Measurements from ENCODE around the gene NME2. TPM values are rescaled to one million over a fixed set of nuclear protein-coding genes. Genes with fewer than 3 reads are reported as not detected.

The NME2 gene
- 1,478 TPM for polyA plus RNA-seq (2013, experiment 1 of 2)
- 1,444 TPM for polyA plus RNA-seq (2013, experiment 2 of 2)

- peak within 1 kb of the TSS; percentile 42 for H3K18ac ChIP-seq (ENCODE audit: low read length)
- H3K27ac ChIP-seq (ENCODE audit: low read depth, low read length), result peak within 1 kb of the TSS; percentile 83
- no peak within 1 kb of the TSS for H2BK15ac ChIP-seq (replicated peaks; ENCODE audit: low read depth)
Measured at GRCh38 chr17:51166198-51166986, at the start of gene NME2. NME2 (plus strand) TSS chr17:51166411; CDS start chr17:51166831, 420 bp downstream.

GRCh38 chr17:51118330-51119195 is 47.6 kb upstream of the NME2 start:
- Histone ChIP-seq H3K56ac (ENCODE audit: low read length) (no peak overlapping the region), H4K5ac (ENCODE audit: low read length) (no peak overlapping the region), H2AK5ac (ENCODE audit: low read length) (no peak overlapping the region), H2BK15ac (replicated peaks; ENCODE audit: low read depth) (no peak overlapping the region), H3K36me3 (ENCODE audit: control insufficient read depth, insufficient read depth, low read length) (no peaks in the 10 kb centered on the region), H4K8ac (ENCODE audit: low read depth, low read length) (no peak overlapping the region), H3K27ac (ENCODE audit: low read depth, low read length) (no peak overlapping the region), H3K79me2 (ENCODE audit: control insufficient read depth, insufficient read depth, low read length) (peaks cover 27% of the 10 kb centered on the region), H3K4me3 (ENCODE audit: low read length) (no peak overlapping the region), H2BK120ac (ENCODE audit: low read depth, low read length) (no peak overlapping the region), H3K18ac (ENCODE audit: low read length) (no peak overlapping the region), H3K23ac (ENCODE audit: low read length) (no peak overlapping the region), H3K4me1 (ENCODE audit: control insufficient read depth, low read depth, low read length) (peaks cover 2% of the 10 kb centered on the region), H2BK5ac (ENCODE audit: low read length) (no peak overlapping the region), H3K79me1 (ENCODE audit: low read length) (peaks cover 14% of the 10 kb centered on the region), H3K4ac (ENCODE audit: low read depth, low read length) (no peak overlapping the region), H3K9ac (ENCODE audit: low read length) (no peak overlapping the region), H3K27me3 (ENCODE audit: insufficient read depth, low read length, poor library complexity) (no peaks in the 10 kb centered on the region), H3K4me2 (ENCODE audit: low read length) (no peak overlapping the region)
- DNase-seq, result no peak
- no CpG with 5 or more reads among the region's 14 CpGs for WGBS (ENCODE audit: extremely low coverage, insufficient coverage, low lambda C conversion rate)

More at GRCh38 chr17:51166198-51166986, at the start of gene NME2:
- H2BK5ac ChIP-seq (ENCODE audit: low read length), result peak within 1 kb of the TSS; percentile 87
- peaks cover 1% of the 10 kb centered on the region for H3K4me1 ChIP-seq (ENCODE audit: control insufficient read depth, low read depth, low read length)
- H3K27me3 ChIP-seq (ENCODE audit: insufficient read depth, low read length, poor library complexity), result no peaks in the 10 kb centered on the region
- no peak within 1 kb of the TSS for H4K8ac ChIP-seq (ENCODE audit: low read depth, low read length)
- H2AK5ac ChIP-seq (ENCODE audit: low read length), result no peak within 1 kb of the TSS
- WGBS (ENCODE audit: extremely low coverage, insufficient coverage, low lambda C conversion rate), result no CpG with 5 or more reads among the region's 98 CpGs
- H3K4me2 ChIP-seq (ENCODE audit: low read length), result peak within 1 kb of the TSS; percentile 100
- H3K56ac ChIP-seq (ENCODE audit: low read length), result peak within 1 kb of the TSS; percentile 100
- peak within 1 kb of the TSS; percentile 97 for H3K23ac ChIP-seq (ENCODE audit: low read length)
- peaks cover 16% of the 10 kb centered on the region for H3K36me3 ChIP-seq (ENCODE audit: control insufficient read depth, insufficient read depth, low read length)
- H3K79me2 ChIP-seq (ENCODE audit: control insufficient read depth, insufficient read depth, low read length), result peaks cover 19% of the 10 kb centered on the region
- peak within 1 kb of the TSS; percentile 98 for H3K9ac ChIP-seq (ENCODE audit: low read length)
- H3K4me3 ChIP-seq (ENCODE audit: low read length), result peak within 1 kb of the TSS; percentile 94
- no peak within 1 kb of the TSS for H2BK120ac ChIP-seq (ENCODE audit: low read depth, low read length)
- peak within 1 kb of the TSS; percentile 83 for H3K4ac ChIP-seq (ENCODE audit: low read depth, low read length)
- H3K79me1 ChIP-seq (ENCODE audit: low read length), result peaks cover 5% of the 10 kb centered on the region
- peak; percentile 94 for DNase-seq
- no peak within 1 kb of the TSS for H4K5ac ChIP-seq (ENCODE audit: low read length)

GRCh38 chr17:51119415-51120356 is 46.5 kb upstream of the NME2 start:
- peak; percentile 86 for DNase-seq
- H4K8ac ChIP-seq (ENCODE audit: low read depth, low read length), result no peak overlapping the region
- peaks cover 14% of the 10 kb centered on the region for H3K79me1 ChIP-seq (ENCODE audit: low read length)
- no peak overlapping the region for H4K5ac ChIP-seq (ENCODE audit: low read length)
- H2BK5ac ChIP-seq (ENCODE audit: low read length), result no peak overlapping the region
- H3K79me2 ChIP-seq (ENCODE audit: control insufficient read depth, insufficient read depth, low read length), result peaks cover 27% of the 10 kb centered on the region
- peak overlapping the region; percentile 96 for H3K9ac ChIP-seq (ENCODE audit: low read length)
- peak overlapping the region; percentile 71 for H3K27ac ChIP-seq (ENCODE audit: low read depth, low read length)
- H3K18ac ChIP-seq (ENCODE audit: low read length), result peak overlapping the region; percentile 62
- no peaks in the 10 kb centered on the region for H3K27me3 ChIP-seq (ENCODE audit: insufficient read depth, low read length, poor library complexity)
- H3K4me1 ChIP-seq (ENCODE audit: control insufficient read depth, low read depth, low read length), result peaks cover 2% of the 10 kb centered on the region
- peak overlapping the region; percentile 98 for H3K56ac ChIP-seq (ENCODE audit: low read length)
- no CpG with 5 or more reads among the region's 49 CpGs for WGBS (ENCODE audit: extremely low coverage, insufficient coverage, low lambda C conversion rate)
- H3K4me2 ChIP-seq (ENCODE audit: low read length), result peak overlapping the region; percentile 69
- no peak overlapping the region for H2BK120ac ChIP-seq (ENCODE audit: low read depth, low read length)
- peak overlapping the region; percentile 98 for H3K4me3 ChIP-seq (ENCODE audit: low read length)
- no peak overlapping the region for H2BK15ac ChIP-seq (replicated peaks; ENCODE audit: low read depth)
- H2AK5ac ChIP-seq (ENCODE audit: low read length), result no peak overlapping the region
- H3K36me3 ChIP-seq (ENCODE audit: control insufficient read depth, insufficient read depth, low read length), result no peaks in the 10 kb centered on the region
- no peak overlapping the region for H3K4ac ChIP-seq (ENCODE audit: low read depth, low read length)
- H3K23ac ChIP-seq (ENCODE audit: low read length), result peak overlapping the region; percentile 45

GRCh38 chr17:51120357-51120738 is 45.9 kb upstream of the NME2 start:
- peak overlapping the region; percentile 45 for H3K23ac ChIP-seq (ENCODE audit: low read length)
- no peak overlapping the region for H3K4ac ChIP-seq (ENCODE audit: low read depth, low read length)
- H3K56ac ChIP-seq (ENCODE audit: low read length), result peak overlapping the region; percentile 98
- H3K9ac ChIP-seq (ENCODE audit: low read length), result peak overlapping the region; percentile 96
- H2BK120ac ChIP-seq (ENCODE audit: low read depth, low read length), result no peak overlapping the region
- peaks cover 11% of the 10 kb centered on the region for H3K79me1 ChIP-seq (ENCODE audit: low read length)
- H3K18ac ChIP-seq (ENCODE audit: low read length), result peak overlapping the region; percentile 62
- no CpG with 5 or more reads among the region's 42 CpGs for WGBS (ENCODE audit: extremely low coverage, insufficient coverage, low lambda C conversion rate)
- H3K79me2 ChIP-seq (ENCODE audit: control insufficient read depth, insufficient read depth, low read length), result peaks cover 24% of the 10 kb centered on the region
- no peak overlapping the region for H4K5ac ChIP-seq (ENCODE audit: low read length)
- H2BK15ac ChIP-seq (replicated peaks; ENCODE audit: low read depth), result no peak overlapping the region
- no peaks in the 10 kb centered on the region for H3K36me3 ChIP-seq (ENCODE audit: control insufficient read depth, insufficient read depth, low read length)
- H3K4me3 ChIP-seq (ENCODE audit: low read length), result peak overlapping the region; percentile 98
- no peak overlapping the region for H2BK5ac ChIP-seq (ENCODE audit: low read length)
- no peaks in the 10 kb centered on the region for H3K27me3 ChIP-seq (ENCODE audit: insufficient read depth, low read length, poor library complexity)
- peak; percentile 71 for DNase-seq
- peaks cover 2% of the 10 kb centered on the region for H3K4me1 ChIP-seq (ENCODE audit: control insufficient read depth, low read depth, low read length)
- H2AK5ac ChIP-seq (ENCODE audit: low read length), result no peak overlapping the region
- H3K27ac ChIP-seq (ENCODE audit: low read depth, low read length), result peak overlapping the region; percentile 71
- no peak overlapping the region for H4K8ac ChIP-seq (ENCODE audit: low read depth, low read length)
- H3K4me2 ChIP-seq (ENCODE audit: low read length), result peak overlapping the region; percentile 56
